Stimulated activated CD8-positive, alpha-beta memory T cell treated with anti-CD3 and anti-CD28 coated beads, Interleukin-12 subunit alpha, Interleukin-12 subunit beta, amount 100 ng/mL, for 1 hour (primary cell): Measurements from ENCODE around the gene TSPAN13.

ENCODE experiments used
- DNase-seq: peaks from one replicate; pipeline ENCODE4 v3.0.0-alpha.2; 2020; ENCODE audit warnings: low read depth

TSPAN13 gene

DNA sequence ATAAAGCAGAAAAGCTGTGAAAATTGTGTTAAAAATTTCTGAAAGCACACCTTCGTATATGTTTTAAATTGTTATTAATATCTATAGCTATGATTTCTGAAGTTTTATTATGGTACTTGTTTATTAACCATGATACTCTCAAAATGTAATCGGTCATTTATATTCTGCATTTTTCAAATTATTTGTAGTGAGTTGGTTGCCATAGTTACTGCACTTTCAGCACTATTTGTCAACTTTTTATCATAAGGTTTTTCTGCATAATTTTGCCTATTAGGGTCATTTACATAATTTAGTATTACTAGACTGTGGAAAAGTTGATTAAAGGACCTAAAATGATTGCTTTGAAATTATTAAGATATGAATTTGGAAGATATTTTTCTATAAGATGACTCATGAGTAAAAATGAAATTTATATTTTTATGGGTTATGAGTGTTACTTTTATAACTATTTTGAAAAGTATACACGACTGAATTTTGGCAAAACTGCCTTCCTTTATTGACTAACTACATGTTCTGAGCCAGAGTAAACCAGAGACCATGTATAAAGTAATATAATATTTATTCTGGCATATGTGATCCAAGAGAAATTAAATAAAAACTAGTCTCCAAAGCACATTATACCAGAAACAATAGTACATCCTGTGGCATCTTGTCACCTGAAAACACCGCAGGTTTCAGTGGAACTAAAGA lies 59.1 kb downstream of the TSPAN13 start:
- no peak for DNase-seq

DNA sequence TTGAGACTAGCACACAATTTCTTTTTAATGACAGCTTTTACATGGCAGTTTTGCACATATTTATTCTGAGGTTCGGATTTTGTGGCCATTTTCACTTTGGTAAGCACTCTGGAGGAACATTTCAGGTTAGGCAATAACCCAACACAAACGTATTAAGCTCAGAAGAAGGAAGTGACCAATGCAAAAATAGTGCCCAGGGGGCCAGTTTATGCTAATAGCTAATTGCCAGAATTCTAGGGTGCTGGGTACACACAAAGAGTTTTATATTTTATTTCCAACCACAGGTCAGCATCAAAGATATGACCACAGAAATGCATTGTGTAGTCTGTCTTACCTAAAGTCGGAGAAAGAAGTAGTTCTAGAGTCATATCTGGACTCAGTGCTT lies 59.7 kb downstream of the TSPAN13 start:
- DNase-seq: no peak

DNA sequence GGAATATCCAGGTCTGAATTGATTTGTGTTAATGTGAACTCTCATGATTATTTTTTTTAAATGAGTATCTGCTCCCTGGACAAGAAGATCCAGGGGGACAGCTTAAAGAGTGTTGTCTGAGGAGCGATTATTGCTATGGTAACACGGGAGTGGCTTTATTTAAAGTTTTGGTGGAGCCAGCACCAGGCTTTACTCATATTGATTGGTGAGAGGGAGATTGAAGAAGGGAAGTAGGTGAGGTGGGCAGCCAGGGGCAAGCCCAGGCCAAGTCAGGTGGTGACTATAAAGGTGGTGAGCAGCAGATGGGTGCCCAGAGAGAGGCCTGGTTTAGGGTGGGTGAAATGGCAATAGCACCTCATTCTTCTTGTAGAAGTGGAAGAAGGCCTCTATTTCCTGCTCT lies 61.4 kb downstream of the TSPAN13 start:
- DNase-seq: no peak

DNA sequence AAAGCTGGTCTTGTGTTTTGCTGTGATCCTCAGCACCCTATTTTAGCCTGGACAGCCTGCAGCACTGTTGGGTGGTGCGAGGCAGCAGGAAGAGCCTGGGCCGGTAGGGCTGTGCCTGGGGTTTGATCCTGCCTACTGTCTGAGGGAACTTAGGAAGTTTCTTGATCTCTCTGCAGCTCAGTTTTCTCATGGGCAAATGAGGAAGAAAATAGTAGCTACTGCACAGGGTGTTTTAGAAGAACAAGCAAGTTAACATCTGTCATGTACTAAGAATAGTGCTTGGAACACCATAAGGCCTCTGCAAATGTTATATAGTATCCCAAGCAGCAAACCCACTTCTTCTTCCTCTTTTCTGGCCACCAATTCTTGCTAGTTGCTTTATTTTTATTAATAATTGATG lies 63.3 kb downstream of the TSPAN13 start:
- DNase-seq: no peak

DNA sequence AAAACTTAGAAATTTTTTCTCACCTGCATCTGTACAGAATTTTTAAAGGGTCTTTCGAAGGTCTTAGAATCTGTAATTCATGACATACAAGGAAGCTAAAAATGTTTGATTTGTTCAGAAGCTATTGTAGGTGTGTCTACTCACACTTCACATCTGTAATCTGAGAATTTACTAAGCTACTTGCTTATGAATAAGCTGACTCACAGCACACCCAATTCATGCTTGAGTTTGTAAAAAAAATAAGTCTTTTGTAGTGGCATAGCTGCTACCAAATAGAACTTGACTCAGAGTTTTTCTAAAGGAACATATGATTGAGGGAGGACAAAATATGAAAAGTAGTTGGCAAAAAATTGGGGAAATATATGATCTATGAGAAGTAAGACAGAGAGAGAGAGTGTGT lies 64.0 kb downstream of the TSPAN13 start:
- DNase-seq: no peak

DNA sequence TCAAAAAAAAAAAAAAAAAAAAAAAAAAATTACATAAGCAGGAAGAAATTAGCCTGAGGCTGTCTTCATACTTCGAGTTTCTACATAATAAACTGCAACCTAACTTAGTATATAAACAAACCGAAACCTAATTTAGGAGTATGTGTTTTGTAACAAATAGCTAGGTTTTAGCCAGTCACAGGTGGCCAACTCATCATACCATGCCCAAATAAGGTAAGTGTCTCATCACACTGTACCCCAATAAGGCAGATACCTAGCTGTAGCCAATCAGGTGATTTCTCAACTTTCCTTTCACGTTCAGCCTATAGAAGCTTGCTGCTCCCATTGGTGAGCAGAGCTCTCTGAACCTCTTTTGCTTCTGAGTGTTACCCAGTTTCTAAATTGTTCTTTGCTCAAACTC lies 65.2 kb downstream of the TSPAN13 start:
- DNase-seq: no peak

DNA sequence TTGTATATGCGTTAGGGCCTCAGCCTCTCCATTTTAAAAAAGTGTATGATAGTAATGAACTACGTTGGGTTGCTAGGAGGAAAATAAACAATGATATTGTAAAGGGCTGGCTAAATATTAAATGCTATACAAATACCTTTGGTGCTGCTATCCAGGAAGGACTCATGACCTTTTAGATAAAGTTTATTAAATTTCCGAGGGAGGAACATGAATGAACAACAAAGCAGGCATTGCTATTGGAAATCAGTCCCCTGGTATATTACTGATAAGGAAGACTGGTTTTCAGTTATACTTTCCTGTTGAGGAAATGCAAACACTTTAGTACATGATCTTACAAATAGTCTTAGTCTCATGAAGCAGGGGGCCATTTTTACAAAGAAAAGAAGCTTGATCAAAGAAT lies 68.5 kb downstream of the TSPAN13 start:
- no peak for DNase-seq

DNA sequence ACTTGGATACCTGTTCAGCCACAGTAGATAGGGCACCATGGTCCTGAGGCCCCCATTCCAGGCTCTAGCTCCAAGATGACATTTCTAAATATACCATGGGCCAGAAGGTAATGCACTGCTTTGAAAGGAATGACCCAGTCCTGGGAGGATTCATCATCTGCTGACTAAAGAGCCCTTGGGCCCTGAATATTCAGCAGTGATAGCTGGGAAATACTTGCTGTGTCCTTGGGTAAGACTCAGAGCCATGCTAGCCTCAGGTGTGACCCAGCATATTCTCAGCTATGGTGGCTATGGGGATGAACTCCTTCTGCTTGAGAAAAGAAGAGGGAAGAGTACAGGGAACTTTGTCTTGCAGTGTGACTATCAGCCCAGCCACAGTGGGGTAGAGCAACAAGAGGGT lies 72.5 kb downstream of the TSPAN13 start:
- no peak for DNase-seq

DNA sequence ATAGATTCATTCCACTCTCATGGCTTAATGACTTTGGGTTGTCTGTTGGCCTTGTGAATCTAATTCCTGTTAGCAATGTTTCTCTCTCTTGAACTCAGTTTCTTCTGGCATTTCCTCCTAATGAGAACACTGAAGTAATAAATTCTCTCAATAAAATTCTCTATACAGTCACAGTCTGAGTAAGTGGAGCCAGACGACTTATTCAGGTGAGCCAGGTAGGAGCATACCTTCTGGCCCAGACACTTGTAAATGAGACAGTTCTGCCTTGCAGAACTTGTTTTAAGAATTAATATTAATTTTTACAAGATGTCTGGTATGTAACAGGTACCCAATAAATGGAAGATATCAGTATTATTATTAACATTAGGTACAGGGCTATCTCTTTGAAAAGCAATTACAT lies 79.8 kb downstream of the TSPAN13 start:
- no peak for DNase-seq
